Stimulated activated CD4-positive, alpha-beta T cell treated with anti-CD3 and anti-CD28 coated beads, Interleukin-4, amount 100 ng/mL, for 4 hours (primary cell): Measurements from ENCODE around the gene TCOF1.

Experiments
- DNase-seq, 2 experiments: peaks; one replicate each; pipeline ENCODE4 v3.0.0-alpha.2; 2020

The TCOF1 gene, protein sequence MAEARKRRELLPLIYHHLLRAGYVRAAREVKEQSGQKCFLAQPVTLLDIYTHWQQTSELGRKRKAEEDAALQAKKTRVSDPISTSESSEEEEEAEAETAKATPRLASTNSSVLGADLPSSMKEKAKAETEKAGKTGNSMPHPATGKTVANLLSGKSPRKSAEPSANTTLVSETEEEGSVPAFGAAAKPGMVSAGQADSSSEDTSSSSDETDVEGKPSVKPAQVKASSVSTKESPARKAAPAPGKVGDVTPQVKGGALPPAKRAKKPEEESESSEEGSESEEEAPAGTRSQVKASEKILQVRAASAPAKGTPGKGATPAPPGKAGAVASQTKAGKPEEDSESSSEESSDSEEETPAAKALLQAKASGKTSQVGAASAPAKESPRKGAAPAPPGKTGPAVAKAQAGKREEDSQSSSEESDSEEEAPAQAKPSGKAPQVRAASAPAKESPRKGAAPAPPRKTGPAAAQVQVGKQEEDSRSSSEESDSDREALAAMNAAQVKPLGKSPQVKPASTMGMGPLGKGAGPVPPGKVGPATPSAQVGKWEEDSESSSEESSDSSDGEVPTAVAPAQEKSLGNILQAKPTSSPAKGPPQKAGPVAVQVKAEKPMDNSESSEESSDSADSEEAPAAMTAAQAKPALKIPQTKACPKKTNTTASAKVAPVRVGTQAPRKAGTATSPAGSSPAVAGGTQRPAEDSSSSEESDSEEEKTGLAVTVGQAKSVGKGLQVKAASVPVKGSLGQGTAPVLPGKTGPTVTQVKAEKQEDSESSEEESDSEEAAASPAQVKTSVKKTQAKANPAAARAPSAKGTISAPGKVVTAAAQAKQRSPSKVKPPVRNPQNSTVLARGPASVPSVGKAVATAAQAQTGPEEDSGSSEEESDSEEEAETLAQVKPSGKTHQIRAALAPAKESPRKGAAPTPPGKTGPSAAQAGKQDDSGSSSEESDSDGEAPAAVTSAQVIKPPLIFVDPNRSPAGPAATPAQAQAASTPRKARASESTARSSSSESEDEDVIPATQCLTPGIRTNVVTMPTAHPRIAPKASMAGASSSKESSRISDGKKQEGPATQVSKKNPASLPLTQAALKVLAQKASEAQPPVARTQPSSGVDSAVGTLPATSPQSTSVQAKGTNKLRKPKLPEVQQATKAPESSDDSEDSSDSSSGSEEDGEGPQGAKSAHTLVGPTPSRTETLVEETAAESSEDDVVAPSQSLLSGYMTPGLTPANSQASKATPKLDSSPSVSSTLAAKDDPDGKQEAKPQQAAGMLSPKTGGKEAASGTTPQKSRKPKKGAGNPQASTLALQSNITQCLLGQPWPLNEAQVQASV (N-terminal part only)

GRCh38 chr5:150357326-150358260 lies at the start of gene TCOF1:
TCOF1 (plus strand) TSS chr5:150357697; CDS start chr5:150357747, 50 bp downstream.
- peak; percentile 96 for DNase-seq

GRCh38 chr5:150309101-150309885 lies 48.2 kb upstream of the TCOF1 start:
- DNase-seq = no peak

DNA sequence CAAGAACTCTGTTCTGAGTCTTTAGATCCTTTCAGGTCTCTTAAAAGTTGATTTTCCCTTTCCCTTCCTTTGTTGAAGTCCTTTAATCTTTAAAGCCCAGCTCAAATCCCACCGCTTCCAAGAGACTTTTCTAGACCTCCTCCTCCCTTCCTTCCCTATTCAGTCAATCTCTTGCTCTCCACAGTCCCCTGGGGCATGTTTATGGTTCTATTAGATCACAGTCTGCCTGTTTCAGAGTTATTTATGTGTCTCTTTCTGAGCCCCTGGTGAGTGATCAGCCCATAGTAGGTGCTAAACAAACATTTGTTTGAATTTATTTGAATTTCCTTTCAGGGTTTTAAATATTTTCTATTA lies 47.6 kb upstream of the TCOF1 start:
- DNase-seq = no peak

DNA sequence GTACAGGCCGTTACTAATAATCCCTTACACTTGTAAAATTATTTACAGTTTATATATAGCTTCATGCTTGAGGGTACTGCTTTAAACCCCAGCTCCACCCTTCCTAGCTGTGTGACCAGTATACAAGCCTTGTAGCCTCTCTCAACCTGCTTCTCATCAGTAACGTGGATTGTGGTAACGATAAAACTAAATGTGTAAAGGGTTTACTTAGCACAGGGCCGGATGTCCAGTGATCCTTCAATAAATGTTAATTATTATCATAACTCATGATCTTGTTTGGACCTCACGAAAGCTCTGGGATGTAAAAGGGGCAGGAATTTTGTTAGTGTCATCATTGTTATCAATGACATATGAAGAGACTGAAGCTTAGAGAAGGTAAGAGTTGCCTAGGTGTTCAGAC lies 47.3 kb upstream of the TCOF1 start:
- no peak for DNase-seq

- DNase-seq = no peak
These were observed 46.3 kb upstream of the TCOF1 start for GRCh38 chr5:150311015-150311692.

- no peak for DNase-seq
These were observed 45.0 kb upstream of the TCOF1 start for GRCh38 chr5:150312518-150312917.

DNA sequence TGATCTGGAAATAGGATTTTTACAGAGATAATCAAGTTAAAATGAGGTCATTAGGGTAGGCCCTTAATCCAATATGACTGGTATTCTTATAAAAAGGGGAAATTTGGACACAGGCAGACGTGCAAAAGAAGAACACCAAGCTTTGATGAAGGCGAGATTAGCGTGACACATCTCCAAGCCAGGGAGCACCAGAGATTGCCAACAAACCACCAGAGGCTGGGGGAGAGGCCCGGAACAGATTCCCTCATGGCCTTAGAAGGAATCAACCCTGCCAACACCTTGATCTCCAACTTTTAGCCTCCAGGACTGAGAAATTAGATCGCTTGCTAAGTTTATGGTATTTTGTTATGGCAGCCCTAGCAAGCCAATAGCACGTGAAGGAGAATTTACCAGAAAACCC lies 44.0 kb upstream of the TCOF1 start:
- no peak for DNase-seq

DNA sequence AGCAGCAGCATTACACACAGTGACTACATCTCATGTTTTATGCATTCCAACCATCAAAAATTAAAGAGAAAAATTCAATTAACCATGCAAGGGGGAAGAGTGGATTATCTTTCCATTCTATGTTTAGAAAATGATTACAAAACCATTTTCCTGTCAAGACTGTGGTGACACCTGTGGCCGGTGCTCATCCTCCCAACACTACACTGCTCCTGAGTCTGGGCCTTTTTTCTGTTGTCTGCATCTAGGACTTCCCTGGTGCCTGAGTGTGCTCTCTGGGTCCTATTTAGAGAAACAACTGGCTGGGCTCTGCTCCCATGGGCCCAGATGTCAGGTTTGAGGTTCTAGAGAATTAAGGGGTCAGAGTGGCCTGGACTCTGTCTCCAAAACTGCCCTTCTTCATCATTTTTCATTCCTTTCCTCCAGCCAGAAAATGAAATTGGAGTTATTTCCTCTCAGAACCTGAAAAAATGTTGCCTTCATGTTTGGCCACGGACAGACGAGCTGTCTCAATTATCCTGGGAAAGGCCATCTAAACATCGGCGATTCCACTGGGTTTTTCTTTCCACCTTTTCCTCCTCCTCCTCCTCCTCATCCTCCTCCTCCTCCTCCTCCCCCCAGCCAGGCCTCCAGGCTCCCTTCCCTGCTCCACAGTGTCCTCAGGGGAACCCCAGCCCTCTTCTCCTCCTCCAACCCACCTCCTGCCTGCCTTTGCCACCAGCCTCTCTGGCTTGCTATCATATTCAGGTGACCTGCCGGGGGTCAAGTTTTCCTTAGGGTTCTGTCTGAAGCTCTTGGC lies 43.4 kb upstream of the TCOF1 start:
- DNase-seq = no peak

DNA sequence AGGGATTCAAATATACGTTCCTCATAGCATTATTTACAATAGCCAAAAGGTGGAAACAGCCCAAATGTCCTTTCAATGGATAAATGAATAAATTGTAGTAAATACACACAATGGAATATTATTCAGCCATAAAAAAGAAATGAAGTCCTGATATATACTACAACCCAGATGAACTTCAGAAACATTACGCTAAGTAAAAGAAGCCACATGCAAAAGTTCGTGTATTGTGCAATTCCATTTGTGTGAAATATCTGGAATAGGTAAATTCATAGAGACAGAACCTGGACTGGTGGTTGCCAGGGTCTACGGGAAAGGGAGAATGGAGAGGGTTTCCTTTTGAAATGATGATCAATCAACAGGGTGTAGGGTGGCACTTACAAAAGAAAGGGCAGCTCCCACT lies 42.3 kb upstream of the TCOF1 start:
- DNase-seq = no peak

- no peak for DNase-seq
These were observed 41.2 kb upstream of the TCOF1 start for GRCh38 chr5:150316320-150316719.

DNA sequence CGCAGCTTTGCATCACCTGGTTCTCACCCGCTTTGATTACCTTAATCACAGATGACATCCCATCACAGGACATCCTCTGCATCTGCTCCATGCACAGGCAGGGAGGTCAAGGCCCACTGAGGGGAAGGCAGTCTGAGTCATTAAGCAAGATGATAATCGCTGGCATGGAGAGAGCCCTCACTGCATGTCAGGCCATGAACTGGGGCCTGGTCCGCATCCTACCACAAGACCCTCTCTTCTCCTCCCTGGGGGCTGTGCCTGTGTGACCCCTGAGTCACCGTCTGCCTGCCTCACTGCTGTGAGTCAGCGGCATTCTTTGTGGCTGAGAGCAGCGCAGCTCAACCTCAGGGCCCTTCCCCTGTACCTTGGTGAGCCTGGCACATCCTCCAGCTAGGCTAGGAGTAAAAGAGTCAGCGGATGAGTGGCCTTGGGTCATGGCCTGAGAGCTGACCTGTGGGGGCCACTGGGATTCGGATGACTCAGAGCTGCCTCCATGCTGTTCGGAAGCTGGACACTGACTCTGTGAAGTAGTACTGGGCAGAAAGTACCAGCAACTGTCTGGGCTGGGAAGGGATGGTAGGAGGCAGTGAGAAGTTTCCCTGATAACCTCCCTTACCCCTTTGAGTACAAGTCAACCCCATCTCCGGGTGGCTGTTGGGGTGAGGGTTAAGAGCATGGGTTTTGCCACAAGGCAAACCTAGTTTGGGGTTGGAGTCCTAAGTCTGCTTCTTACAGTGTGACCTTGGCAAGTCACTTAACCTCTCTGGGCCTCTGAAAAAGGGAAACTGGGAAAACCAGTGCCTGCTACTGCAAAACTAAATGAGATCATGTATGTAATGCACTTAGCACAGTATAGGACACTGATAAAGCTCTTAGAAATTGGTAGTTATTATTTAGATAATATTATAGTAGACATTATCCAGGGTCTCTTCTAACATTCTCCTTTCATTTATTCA lies 40.2 kb upstream of the TCOF1 start:
- peak in 1 of 2 experiments; percentile 5 for DNase-seq

- no peak for DNase-seq
These were observed 38.6 kb upstream of the TCOF1 start for GRCh38 chr5:150318613-150319483.

- DNase-seq = no peak
These were observed 38.1 kb upstream of the TCOF1 start for GRCh38 chr5:150319484-150319790.

GRCh38 chr5:150320044-150320613 lies 37.4 kb upstream of the TCOF1 start:
- DNase-seq = no peak

DNA sequence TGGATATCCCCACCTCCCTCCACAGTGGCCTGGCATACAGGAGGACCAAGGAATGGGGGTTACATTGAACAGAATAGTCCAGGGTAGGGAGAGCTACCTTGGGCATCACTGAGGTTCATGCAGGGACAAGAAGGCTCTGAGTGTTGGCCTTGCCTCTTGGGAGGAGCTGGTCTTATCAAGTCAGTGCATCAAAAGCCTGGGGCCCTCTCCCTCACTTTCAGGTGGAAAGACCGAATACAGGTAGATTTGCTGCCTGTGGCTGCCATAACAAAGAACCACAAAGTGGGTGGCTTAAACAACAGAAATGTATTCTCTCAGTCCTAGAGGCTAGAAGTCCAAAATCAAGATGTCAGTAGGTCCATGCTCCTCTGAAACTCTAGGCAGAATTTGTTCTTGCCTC lies 36.3 kb upstream of the TCOF1 start:
- DNase-seq = no peak

DNA sequence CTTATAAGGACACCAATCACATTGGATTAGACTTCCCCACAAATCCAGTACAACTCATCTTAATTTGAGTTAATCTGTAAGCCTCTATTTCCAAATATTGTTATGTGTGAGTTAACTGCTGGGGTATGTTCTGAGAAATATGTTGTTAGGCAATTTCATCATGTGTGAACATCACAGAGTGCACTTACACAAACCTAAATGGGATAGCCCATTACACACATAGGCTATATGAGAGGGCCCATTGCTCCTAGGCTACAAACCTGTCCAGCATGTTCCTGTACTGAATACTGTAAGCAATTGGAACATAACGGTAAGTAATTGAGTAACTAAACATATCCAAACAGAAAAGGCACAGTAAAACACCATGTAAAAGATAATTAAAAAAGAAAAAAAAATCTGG lies 35.7 kb upstream of the TCOF1 start:
- no peak for DNase-seq

GRCh38 chr5:150322202-150322601 lies 35.3 kb upstream of the TCOF1 start:
- no peak for DNase-seq
